ENCODE results near the gene PPP2R3A.

DNA sequence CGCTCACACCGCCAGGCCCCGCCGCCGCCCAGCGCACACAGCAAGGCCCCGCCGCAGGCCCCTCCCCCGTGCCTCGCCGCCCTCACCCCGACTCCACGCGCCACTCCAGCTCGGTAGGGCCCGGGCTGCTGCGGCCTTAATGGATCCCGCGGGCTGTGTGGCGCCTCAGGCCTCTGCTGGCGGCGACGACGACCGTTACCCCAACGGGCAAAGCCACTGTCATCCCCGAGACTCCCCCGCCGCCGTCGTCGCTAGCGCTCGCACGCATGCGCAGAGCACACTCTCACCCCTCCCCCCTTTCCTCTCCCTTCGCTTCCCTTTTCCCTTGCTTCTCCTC lies 230.5 kb downstream of the PPP2R3A start, which contains the start of gene MSL2:
- TF ChIP-seq EZH2 (IDR thresholded peaks at IDR 0.05; ENCODE audit: borderline replicate concordance, low read depth, low read length) (no peak), NELFE (IDR thresholded peaks at IDR 0.05; ENCODE audit: insufficient read depth, insufficient read length) (no peak), RNF2 (IDR thresholded peaks at IDR 0.05) (no peak), CBX3 (IDR thresholded peaks at IDR 0.05; ENCODE audit: borderline replicate concordance in 1 of 2, low read length in 2 of 2) (no peak), NRF1 (conservative IDR thresholded peaks at IDR 0.05 in 1 of 2, IDR thresholded peaks at IDR 0.05 in 1 of 2) (no peak)
- TF ChIP-seq, protein P1, sequence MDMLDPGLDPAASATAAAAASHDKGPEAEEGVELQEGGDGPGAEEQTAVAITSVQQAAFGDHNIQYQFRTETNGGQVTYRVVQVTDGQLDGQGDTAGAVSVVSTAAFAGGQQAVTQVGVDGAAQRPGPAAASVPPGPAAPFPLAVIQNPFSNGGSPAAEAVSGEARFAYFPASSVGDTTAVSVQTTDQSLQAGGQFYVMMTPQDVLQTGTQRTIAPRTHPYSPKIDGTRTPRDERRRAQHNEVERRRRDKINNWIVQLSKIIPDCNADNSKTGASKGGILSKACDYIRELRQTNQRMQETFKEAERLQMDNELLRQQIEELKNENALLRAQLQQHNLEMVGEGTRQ (CRISPR knock-in tag; IDR thresholded peaks at IDR 0.05) = no peak
- TF ChIP-seq, protein P2, sequence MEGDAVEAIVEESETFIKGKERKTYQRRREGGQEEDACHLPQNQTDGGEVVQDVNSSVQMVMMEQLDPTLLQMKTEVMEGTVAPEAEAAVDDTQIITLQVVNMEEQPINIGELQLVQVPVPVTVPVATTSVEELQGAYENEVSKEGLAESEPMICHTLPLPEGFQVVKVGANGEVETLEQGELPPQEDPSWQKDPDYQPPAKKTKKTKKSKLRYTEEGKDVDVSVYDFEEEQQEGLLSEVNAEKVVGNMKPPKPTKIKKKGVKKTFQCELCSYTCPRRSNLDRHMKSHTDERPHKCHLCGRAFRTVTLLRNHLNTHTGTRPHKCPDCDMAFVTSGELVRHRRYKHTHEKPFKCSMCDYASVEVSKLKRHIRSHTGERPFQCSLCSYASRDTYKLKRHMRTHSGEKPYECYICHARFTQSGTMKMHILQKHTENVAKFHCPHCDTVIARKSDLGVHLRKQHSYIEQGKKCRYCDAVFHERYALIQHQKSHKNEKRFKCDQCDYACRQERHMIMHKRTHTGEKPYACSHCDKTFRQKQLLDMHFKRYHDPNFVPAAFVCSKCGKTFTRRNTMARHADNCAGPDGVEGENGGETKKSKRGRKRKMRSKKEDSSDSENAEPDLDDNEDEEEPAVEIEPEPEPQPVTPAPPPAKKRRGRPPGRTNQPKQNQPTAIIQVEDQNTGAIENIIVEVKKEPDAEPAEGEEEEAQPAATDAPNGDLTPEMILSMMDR (IDR thresholded peaks at IDR 0.05 in 2 of 3, conservative IDR thresholded peaks at IDR 0.05 in 1 of 3; ENCODE audit: insufficient read depth in 2 of 3, low read depth in 1 of 3, low read length in 3 of 3) = no peak
- TF ChIP-seq, protein P3, sequence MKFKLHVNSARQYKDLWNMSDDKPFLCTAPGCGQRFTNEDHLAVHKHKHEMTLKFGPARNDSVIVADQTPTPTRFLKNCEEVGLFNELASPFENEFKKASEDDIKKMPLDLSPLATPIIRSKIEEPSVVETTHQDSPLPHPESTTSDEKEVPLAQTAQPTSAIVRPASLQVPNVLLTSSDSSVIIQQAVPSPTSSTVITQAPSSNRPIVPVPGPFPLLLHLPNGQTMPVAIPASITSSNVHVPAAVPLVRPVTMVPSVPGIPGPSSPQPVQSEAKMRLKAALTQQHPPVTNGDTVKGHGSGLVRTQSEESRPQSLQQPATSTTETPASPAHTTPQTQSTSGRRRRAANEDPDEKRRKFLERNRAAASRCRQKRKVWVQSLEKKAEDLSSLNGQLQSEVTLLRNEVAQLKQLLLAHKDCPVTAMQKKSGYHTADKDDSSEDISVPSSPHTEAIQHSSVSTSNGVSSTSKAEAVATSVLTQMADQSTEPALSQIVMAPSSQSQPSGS (CRISPR knock-in tag; IDR thresholded peaks at IDR 0.05) = no peak
- TF ChIP-seq, protein P4, sequence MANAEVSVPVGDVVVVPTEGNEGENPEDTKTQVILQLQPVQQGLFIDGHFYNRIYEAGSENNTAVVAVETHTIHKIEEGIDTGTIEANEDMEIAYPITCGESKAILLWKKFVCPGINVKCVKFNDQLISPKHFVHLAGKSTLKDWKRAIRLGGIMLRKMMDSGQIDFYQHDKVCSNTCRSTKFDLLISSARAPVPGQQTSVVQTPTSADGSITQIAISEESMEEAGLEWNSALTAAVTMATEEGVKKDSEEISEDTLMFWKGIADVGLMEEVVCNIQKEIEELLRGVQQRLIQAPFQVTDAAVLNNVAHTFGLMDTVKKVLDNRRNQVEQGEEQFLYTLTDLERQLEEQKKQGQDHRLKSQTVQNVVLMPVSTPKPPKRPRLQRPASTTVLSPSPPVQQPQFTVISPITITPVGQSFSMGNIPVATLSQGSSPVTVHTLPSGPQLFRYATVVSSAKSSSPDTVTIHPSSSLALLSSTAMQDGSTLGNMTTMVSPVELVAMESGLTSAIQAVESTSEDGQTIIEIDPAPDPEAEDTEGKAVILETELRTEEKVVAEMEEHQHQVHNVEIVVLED (CRISPR knock-in tag; IDR thresholded peaks at IDR 0.05) = no peak
- TF ChIP-seq, protein P5, sequence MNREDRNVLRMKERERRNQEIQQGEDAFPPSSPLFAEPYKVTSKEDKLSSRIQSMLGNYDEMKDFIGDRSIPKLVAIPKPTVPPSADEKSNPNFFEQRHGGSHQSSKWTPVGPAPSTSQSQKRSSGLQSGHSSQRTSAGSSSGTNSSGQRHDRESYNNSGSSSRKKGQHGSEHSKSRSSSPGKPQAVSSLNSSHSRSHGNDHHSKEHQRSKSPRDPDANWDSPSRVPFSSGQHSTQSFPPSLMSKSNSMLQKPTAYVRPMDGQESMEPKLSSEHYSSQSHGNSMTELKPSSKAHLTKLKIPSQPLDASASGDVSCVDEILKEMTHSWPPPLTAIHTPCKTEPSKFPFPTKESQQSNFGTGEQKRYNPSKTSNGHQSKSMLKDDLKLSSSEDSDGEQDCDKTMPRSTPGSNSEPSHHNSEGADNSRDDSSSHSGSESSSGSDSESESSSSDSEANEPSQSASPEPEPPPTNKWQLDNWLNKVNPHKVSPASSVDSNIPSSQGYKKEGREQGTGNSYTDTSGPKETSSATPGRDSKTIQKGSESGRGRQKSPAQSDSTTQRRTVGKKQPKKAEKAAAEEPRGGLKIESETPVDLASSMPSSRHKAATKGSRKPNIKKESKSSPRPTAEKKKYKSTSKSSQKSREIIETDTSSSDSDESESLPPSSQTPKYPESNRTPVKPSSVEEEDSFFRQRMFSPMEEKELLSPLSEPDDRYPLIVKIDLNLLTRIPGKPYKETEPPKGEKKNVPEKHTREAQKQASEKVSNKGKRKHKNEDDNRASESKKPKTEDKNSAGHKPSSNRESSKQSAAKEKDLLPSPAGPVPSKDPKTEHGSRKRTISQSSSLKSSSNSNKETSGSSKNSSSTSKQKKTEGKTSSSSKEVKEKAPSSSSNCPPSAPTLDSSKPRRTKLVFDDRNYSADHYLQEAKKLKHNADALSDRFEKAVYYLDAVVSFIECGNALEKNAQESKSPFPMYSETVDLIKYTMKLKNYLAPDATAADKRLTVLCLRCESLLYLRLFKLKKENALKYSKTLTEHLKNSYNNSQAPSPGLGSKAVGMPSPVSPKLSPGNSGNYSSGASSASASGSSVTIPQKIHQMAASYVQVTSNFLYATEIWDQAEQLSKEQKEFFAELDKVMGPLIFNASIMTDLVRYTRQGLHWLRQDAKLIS (CRISPR knock-in tag; IDR thresholded peaks at IDR 0.05) = no peak

Data from K562 (cell line).